ENCODE data around the gene CCDC187.

DNA sequence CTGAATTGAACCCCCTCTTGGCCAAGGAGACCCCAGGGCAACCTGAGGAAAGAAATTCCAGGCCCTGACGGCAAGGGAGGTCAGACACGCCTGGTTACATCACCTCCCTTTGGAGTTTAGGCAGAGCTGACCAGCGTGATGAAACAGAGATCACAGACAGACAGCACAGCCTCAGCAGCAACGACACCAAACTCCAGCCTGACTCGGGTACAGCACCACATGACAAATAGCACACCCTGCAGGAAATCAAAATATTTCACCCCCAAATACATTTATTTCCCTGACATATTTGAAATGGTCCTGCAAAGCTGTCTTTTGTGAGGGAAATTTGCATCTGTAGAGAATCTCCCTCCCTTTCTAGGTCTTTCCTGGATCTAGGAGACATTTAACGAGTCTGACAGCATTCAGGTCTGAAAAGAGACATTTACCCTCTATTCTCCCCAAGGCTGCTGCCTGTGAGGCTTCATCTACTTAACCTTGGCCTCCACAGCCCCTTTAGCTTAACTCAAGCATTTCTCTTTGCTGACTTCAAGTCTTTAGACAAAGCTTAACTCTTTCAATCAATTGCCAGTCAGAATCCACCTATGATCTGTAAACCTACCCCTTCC, 60.9 kb downstream of the CCDC187 start:
- no peak for TF ChIP-seq POLR2A (IDR thresholded peaks at IDR 0.05)
- TF ChIP-seq, protein P1, sequence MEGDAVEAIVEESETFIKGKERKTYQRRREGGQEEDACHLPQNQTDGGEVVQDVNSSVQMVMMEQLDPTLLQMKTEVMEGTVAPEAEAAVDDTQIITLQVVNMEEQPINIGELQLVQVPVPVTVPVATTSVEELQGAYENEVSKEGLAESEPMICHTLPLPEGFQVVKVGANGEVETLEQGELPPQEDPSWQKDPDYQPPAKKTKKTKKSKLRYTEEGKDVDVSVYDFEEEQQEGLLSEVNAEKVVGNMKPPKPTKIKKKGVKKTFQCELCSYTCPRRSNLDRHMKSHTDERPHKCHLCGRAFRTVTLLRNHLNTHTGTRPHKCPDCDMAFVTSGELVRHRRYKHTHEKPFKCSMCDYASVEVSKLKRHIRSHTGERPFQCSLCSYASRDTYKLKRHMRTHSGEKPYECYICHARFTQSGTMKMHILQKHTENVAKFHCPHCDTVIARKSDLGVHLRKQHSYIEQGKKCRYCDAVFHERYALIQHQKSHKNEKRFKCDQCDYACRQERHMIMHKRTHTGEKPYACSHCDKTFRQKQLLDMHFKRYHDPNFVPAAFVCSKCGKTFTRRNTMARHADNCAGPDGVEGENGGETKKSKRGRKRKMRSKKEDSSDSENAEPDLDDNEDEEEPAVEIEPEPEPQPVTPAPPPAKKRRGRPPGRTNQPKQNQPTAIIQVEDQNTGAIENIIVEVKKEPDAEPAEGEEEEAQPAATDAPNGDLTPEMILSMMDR (IDR thresholded peaks at IDR 0.05) = no peak
- TF ChIP-seq EP300 (IDR thresholded peaks at IDR 0.05) = no peak

Measured in tibial nerve (tissue), 4 donors.